Body of pancreas (tissue), 4 donors: Measurements from ENCODE around the gene RGS12.

Source experiments
- CTCF ChIP-seq, 7 experiments: fragments of 450-650 bp in 4 of 7; fragments of 200-600 bp in 3 of 7; sonication (generic) in 3 of 7; IDR thresholded peaks; one replicate each; pipeline ENCODE4 v1.5.1; 2016 to 2019; ENCODE audit warnings: antibody characterized with exemption in 7 of 7
- POLR2A ChIP-seq, 3 donors: fragments of 450-650 bp; IDR thresholded peaks; one replicate each; pipeline ENCODE4 v1.6.1; 2016; ENCODE audit warnings: antibody characterized with exemption in 3 of 3, mild to moderate bottlenecking in 2 of 3

GRCh38 chr4:3283916-3284315 lies 8.9 kb upstream of the RGS12 start:
- TF ChIP-seq CTCF (IDR thresholded peaks at IDR 0.05) (no peak), POLR2A (IDR thresholded peaks at IDR 0.05) (no peak)
